GM19043 (cell line): ENCODE measurements around the gene ZNF622.
"Not testable (repeated sequence)": the region's sequence is repeated elsewhere in the genome, so short reads cannot be mapped to it uniquely, and the experiment has no call there.

Source experiments
- ATAC-seq: cut with Tn5 transposase; IDR thresholded peaks from one replicate; pipeline ENCODE4 v1.9.1; 2021; ENCODE audit warnings: low read depth; ENCODE audit not compliant: unreplicated experiment

Gene ZNF622

DNA sequence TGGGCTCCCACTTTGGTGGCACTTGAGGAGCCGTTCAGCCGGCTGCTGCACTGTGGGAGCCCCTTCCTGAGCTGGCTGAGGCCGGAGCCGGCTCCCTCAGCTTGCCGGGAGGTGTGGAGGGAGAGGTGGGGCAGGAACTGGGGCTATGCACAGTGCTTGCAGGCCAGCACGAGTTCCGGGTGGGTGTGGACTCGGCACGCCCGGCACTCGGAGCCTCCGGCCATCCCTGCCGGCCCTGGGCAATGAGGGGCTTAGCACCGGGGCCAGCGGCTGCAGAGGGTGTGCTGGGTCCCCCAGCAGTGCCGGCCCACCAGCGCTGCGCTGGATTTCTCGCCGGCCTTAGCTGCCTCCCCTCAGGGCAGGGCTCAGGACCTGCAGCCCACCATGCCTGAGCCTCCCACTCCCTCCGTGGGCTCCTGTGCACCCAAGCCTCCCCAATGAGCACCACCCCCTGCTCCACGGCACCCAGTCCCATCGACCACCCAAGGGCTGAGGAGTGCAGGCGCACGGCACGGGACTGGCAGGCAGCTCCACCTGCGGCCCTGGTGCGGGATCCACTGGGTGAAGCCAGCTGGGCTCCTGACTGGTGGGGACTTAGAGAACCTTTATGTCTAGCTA, 29.4 kb downstream of the ZNF622 start:
- not testable (repeated sequence) for ATAC-seq

- ATAC-seq: no peak
Measured at GRCh38 chr5:16431490-16431889, 34.1 kb downstream of the ZNF622 start.

- ATAC-seq: no peak
Measured at GRCh38 chr5:16430349-16431089, 35.1 kb downstream of the ZNF622 start.

- ATAC-seq: no peak
Measured at GRCh38 chr5:16428359-16428758, 37.2 kb downstream of the ZNF622 start.

DNA sequence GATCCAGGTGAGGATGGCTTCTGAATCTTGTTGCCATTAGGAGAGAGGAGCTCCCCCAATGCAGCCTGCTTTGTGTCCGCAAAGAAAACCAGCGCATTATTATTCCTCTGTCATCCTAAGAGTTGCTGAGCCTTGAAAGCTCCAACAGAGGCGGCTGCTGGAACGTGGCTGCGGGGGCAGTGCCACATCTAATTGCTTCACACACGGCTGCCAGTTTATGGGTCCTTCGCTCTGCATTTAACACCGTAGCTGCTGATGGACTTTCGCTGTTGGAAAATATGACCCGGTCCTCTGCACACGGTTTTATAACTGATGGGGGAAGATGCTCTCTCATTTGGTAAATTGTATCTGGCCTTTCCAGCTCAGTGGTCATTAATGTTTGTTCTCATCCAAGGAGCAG, 38.0 kb downstream of the ZNF622 start:
- no peak for ATAC-seq

GRCh38 chr5:16418471-16418922, 47.1 kb downstream of the ZNF622 start:
- no peak for ATAC-seq

GRCh38 chr5:16417398-16418074, 48.1 kb downstream of the ZNF622 start:
- ATAC-seq: no peak

GRCh38 chr5:16414861-16415260, 50.7 kb downstream of the ZNF622 start:
- no peak for ATAC-seq

GRCh38 chr5:16413166-16413860, 52.3 kb downstream of the ZNF622 start:
- ATAC-seq: no peak

DNA sequence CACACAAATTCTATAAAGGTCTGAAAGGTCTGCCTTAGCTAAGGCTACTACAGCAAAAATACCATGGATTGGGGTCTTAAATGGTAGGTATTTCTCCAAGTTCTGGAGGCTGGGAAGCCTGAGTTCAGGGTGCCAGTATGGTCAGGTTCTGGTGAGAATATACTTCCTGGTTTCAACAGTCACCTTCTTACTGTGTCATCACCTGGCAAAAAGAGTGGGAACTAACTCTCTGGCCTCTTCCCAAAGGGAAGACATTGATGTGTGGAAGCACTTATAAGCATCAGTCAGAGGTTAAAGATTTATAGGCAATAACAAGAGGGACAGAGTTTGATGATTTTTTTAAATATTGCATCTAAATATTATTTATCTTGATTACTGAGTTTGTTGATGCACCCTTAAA, 53.0 kb downstream of the ZNF622 start:
- no peak for ATAC-seq

- no peak for ATAC-seq
Measured at GRCh38 chr5:16411741-16412455, 53.7 kb downstream of the ZNF622 start.

DNA sequence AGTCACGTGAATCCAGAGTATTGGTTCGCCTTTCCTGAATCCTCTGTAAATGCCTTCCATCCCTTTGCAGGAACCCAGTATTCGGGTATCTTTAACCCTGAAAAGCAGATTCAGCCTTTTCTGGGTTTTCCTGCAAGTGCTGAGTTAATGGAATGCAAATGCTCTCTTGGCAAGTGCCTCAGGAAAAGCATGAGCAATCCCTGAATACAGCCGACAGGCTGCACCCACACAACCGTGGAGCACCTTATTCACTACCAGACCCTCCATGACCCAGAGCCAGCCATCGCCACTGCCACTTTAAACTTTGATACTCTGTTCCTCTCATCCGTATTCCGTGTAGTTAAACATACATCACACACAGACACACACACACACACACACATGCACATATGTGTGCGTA, 54.4 kb downstream of the ZNF622 start:
- no peak for ATAC-seq

- ATAC-seq: no peak
Measured at GRCh38 chr5:16410338-16410737, 55.3 kb downstream of the ZNF622 start.

DNA sequence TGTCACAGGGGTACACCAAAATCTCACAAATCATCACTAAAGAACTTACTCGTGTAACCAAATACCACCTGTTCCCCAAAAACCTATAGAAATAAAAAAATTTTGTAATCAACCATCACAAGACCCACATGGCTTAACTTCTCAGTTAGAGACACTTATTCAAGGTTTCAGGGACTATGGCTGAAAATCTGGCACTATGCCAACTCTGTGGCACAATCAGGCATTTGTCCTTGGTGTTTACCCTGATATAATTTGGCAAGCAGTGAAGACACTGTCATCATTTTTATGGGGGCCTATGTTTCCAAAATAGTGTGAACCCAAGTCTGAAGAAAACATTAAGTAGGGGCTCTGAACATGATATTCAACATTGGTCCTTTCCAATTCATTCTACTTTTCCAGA, 59.0 kb downstream of the ZNF622 start:
- ATAC-seq: no peak

- ATAC-seq: no peak
Measured at GRCh38 chr5:16406023-16406422, 59.6 kb downstream of the ZNF622 start.
